CD4-positive, alpha-beta T cell treated with Interleukin-6 for 4 hours (primary cell): ENCODE results near the gene TXNIP.
A peak's percentile ranks its signal among the peaks of the same experiment; 100 is the strongest.

Experiments
- DNase-seq: peaks from one replicate; pipeline ENCODE4 v3.0.0-alpha.2; 2020; ENCODE audit warnings: mixed read lengths

TXNIP gene

DNA sequence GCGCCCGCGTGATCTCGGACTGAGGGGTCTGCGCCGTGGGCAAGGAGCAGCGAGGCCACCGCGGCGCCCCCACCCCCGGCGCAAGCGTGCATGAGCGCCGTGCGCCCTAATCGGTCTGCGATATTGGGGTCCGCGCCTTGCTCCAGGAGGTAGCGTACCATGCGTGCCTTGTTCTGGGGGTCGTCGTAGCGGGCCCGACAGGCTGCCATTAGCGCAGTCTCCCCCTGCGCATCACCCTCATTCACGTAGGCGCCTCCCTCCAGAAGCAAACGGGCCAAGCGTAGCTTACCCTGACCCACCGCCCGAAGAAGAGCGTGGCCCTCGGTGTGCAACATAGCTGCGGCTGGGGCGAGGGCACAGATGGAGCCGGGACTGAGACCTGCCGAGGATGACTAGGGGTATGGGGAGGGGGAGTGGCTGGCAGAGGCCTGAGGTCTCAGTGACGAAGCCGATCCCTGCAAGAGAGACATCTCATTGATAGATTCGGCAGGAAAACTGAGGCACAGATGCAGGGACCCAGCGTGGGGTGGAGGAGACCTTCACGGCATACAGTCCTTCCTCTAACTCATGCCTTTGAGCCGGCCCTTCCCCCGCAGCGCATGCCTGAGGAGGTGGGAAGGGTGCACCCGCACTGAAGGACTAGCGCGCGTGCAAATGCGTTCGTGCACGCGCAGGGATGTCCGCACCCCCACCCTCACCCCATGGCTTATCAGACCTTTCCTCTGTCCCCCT lies 34.8 kb downstream of the TXNIP start:
- peak; percentile 58 for DNase-seq

DNA sequence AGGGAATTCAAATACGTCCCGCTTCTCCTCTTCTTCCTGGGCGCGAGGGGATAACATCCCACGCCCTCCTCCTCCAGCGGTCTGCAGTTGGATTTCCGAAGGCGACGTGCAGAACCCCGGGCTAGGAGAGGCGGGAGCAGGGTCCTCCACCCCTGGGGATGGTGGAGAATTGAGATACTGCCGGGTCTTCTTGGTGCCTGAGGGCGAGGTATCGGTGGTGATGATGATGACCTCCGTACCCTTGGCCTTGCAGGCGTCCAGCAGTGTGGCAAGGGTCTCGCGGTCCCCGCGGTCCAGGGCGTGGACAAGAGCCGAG lies 35.3 kb downstream of the TXNIP start:
- no peak for DNase-seq

DNA sequence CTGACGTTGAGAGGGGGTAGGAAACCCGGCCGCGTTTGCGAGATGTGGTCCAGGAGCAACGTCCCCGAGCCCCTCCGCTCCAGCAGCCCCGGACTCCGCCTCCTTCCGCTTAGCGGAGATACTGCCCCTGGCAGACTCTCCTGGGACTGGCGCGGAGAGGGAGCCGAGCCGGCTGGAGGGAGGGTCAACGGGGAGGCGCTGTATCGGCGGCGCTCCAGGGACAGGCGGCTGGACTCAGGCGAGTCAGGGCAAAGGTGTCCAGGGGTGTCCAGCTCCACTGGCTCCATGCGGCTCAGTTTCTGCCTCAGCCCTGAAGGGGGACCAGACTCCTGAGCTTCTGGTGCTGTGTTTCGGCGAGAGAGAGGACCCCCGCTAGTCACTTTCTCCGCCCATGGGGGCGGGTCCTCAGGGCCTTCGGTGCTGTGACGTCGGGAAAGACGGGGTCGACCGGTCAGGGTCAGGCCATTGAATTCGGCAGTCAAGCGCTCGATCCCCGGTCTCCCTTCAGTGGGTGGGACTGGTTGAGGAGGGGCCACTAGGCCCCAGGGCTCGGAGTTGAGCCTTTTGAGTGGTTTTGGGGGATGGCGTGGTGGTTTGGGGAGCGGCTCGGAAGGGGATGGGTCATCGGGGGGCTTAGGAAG lies 35.8 kb downstream of the TXNIP start:
- DNase-seq, result peak; percentile 65

DNA sequence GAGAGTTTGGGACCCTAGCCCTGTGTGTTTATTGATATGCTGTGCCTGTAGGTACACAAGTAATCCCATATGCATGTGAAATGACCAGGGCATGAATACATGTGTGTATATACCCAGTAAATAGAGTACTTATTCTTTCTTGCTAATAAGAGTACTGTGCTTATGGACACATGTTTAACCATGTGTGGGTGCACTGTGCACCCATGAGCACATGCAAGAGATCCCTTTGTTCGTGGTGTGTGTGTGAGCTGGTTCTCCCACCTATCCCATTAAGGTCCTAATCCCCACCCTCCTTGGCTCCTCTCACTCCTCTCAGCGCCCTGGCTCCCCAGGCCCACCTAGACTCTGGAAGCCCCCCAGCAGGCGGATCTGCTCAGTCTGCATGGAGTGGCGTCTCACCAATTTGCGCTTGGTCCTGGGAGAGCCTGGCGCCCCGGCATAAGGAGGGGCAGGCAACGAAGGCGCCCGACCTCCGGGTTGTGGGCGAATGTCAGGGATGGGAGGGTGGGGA lies 36.4 kb downstream of the TXNIP start:
- DNase-seq, result no peak

DNA sequence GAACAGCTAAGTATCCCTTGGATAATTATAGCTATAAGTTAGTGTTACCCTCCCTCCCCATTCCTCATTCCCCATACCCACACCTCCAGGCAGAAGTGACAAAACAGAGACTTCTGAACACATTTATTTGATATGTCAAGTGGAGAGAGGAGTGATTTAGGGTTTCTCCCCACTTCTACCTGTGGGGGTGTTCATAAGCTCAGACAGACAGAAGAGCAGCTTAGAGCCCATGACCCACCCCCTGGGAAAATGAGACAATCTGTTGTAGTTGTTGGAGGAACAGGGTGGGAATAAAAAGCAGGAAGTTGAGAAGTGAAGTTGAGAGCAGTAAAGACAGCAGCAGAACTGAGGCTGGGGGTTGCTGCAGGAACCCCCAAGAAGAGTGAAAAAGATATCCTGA lies 37.0 kb downstream of the TXNIP start:
- DNase-seq, result no peak

DNA sequence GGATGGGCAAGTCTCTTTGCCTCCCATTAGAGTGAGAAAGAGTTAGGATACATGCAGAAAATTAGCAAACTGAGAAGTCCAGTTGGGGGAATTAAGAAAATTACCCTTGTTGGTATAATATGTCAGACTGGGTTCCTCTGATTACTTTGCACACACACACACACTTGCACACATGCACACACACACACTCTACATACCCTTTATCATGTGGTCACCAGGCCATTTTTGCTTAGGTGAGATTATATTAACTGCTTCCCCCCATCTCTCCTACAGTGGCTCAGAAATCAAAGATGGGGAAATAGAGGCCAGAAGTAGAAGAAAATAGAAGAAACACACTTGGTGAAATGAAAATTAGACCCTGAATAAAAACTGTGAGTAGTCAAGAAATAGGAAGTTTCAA lies 37.6 kb downstream of the TXNIP start:
- DNase-seq, result no peak

DNA sequence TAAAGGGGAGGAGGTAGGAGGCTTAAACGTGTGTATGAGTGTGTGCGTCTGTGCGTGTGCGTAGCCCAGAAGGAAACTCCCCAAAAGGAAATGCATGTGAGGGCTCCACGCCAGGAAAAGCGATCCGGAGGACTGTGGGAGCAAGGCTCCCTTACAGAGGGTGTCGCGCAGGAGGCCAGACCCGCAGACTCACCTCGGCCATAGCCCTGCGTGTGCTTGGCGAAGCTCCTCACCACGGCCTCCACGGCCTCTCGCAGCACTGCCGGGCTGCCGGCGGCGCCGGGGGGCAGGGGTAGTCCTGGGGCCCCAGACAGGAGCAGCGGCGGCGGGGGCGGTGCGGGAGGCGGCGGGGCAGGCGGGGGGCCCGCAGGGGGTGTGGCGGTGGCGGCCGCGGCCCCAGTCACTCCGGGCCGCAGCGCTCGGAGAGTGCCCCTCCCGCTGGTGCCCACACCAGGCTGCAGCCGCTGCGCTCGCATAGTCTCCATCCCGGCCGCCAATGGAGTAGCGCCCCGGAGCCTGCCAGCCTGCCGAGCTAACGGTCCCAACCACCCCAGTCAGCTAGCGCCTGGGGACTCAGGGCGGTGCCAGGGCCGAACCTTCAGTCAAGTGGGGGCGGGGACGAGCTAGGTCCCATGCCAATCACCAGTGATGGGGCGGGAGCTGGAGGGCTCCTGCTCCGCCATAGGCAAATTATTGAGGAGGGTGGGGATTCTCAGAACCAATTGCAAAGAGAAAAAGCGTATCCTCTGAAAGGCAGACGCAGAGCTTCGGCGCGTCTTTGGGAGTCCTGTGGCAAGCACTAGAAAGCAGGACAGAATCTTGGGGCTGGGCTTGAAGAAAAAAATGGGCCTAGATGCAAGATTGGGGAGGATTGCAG lies 38.7 kb downstream of the TXNIP start, which contains the start of gene LIX1L:
Gene LIX1L, minus strand, starts transcription at position 575 of the 877 bp plus-strand sequence. Its CDS starts 90 bp downstream, at position 485.
- peak; percentile 97 for DNase-seq

DNA sequence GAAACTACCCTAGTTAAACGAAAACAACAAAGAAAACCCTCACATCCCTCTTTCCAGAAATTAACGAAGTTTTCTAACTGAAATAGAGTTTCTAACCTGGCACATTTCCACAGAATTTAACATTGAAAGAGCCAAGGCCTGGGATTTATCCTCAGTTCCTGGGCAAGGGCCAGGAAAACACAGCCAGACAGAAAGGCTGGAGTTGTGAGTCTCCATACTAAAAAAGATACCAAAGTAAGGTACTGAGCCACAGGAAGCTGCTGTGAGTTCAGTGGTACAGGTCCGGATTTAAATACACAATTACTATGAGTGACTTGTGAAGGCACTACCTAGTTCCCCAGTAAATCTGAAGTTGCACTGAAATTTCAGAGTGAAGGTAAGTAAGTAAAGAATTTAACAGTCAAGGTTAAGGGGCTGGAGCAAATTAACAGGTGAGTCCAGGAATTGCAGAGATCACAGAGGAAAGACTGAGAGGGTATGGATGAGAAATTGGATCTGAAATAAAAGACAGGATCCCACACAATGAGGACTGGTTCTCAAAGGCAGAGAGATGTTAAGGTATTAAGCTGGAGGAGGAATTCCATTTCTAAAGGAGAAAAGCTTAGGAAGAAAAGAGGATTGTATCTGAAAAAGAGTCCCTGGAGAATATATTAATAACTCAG lies 39.5 kb downstream of the TXNIP start:
- peak; percentile 14 for DNase-seq

DNA sequence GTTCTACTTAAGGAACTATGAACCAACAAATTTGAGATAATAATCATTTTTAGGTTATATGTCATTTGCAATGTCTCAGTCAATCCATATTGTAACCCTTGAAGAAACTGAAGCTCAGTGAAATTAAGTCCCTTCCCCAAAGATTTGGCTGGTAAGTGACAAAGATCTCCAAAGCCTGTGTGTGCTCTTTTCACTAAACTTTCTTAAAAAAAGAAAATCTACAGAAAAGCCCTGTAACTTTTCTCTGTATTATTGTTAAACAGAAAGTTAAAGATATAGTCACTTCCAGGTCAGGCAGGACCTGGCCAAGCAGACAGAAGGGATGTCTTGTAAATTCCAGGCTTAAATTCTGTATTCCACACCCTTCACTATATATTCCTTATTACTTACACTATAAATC lies 40.0 kb downstream of the TXNIP start:
- no peak for DNase-seq

DNA sequence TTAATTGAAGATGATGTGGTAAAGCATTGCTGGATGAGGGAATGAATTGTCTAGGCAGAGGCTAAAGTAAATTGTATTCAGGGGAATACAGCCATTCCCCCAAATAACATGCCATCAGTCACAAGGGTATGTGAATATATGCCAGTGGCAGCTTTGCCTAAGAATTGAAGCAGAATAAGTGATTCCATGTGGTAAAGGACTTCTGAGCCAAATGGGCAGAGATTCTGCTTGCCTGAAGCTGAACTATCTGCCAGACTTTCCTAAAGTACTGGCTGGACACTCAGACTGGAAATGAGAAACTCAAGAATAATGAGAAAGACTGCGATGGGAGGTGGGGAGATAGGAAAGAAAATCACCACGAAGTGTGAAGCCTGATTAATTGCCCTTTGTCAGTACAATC lies 40.9 kb downstream of the TXNIP start:
- DNase-seq, result no peak

DNA sequence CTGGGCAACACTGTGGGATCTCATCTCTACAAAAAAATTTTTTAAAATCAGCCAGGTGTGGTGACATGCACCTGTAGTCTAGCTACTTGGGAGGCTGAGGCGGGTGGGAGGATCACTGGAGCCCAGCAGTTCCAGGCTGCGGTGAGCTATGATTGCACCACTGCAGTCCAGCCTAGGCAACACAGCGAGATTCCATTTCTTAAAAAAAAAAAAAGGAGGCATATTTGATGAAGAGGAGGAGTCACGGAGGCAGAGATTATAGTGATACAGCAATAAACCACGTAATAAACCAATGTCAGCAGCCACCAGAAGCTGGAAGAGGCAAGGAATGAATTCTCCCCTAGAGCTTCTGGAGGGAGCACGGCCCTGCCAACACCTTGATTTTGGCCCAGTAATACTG lies 42.5 kb downstream of the TXNIP start:
- DNase-seq, result no peak

DNA sequence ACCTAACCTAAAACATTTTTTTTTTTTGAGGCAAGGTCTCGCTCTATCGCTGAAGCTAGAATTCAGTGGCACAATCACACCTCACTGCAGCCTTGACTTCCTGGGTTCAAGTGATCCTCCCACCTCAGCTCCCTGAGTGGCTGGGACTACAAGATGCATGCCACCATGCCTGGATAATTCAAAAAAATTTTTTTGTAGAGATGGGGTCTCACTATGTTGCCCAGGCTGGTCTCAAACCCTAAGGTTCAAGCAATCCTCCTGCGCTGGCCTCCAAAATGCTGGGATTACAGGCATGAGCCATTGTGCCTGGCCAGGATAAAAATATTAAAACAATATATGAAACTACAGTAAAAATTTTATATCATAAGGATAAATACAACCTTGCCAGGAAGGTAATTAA lies 43.5 kb downstream of the TXNIP start:
- no peak for DNase-seq

DNA sequence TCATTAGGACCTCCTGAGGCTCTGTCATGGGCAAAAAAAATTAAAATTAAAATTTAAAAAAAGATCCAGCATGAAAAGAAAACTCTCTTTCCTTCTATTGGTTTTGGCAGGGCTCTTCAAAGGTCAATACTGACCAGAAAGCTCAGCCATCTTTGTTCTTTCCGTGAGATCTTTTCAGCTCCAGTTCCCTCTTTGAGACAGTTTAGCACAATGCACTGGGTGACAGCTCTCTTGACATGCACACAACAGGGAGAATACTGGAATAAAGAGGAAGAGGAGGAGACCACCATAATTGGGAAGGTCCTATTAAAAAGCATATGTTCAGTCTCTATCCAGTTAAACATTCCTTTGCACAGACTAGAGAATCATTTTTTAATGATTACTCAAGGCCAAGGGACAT lies 44.9 kb downstream of the TXNIP start:
- DNase-seq, result no peak

DNA sequence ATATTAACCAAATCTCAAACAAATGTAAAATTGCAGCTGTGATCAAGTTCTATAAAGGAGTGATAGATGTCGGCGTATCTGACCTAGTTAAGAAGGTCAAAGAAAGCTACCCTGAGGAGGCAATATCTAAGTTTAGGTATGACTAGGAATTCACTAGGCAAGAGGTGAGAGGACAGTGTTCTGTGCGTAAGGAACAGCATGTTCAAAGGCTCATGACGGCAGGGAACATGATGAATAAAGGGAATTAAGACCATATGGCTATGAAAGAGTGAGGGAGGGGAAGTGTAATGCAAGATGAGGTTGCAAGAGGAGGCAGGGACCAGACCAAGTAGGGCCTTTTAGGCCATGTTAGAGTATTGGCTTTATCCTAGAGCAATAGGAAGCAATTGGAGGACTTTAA lies 47.2 kb downstream of the TXNIP start:
- DNase-seq, result no peak

DNA sequence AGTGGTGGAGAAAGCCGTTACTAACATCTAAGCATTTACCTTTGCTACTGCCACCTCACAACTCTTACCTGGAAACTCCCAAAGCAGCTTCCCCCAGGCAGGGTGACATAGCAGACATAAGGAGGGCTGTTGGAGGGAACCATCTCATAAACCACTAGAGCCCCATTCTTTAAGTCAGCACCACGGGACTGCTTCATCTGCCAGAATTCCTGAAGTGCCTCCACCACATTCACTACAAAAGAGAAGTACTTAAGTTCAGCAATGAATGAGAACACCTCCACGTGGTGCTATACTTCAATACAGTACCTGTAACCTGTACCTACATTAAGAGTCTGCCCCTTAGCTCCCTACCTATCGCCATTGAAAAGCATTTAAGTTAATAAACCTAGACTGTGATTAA lies 48.8 kb downstream of the TXNIP start:
- no peak for DNase-seq

DNA sequence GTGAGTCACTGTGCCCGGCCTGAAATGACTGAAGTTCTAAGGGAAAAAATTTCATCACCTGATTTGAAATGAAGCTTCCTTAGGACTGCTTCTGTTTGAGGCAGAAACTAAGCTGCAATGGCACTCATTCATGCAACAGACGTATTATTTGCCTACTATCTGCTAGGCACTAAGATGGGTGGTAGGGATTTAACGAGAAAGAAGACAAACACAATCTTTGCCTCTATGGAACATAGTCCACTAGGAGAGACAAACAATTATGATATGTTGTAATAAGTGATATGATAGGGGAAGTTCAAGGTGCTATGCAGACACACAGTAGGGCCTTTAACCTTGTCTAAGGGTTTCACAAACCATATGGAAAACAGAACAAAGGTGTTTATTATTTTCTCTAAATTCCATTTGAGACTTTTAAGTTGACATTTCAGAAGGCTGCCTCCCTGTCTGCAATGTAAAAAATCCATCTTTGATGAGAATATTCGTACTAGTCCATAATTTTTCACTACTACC lies 49.8 kb downstream of the TXNIP start:
- DNase-seq, result no peak

DNA sequence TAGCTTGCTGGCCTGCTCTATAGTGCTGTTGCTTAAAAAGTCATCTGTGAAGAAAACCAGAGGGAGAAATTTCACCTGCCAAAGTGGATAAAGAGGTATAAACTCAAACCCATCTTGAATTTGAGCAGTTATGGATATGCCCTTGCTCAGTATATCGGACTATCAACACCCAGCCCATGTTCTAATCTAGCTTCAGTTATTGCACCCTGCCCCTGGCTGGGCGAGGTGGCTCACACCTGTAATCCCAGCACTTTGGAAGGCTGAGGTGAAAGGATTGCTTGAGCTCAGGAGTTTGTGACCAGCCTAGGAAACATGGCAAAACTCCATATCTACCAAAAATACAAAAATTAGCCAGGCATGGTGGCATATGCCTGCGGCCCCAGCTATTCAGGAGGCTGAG lies 51.8 kb downstream of the TXNIP start:
- no peak for DNase-seq

DNA sequence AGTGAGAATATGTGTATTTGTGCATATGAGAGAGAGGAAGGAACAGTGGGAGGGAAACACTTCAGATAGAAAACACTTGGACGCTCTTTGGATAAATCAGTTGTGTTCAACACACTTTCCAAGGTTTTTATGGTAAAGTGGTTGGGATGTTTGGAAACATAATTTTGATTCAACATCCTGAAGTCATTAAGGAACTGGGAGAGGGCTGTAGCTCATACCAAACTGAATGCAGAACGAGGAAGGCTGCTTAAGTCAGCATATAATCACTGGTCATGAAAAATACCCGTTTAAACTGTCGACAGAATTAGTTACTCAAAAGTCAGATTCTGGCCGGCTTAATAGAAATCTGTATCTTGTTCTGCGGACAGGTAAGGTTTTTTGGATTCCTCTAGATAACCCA lies 53.5 kb downstream of the TXNIP start:
- DNase-seq, result no peak
